Transverse colon (tissue), 3 donors: ENCODE data around the gene STARD10.

Source experiments
- POLR2A ChIP-seq: fragments of 450-650 bp; IDR thresholded peaks from one replicate; pipeline ENCODE4 v1.6.1; 2016; ENCODE audit warnings: antibody characterized with exemption, mild to moderate bottlenecking, moderate library complexity
- POLR2AphosphoS5 ChIP-seq, 3 donors: sonication (generic); formaldehyde crosslinking; IDR thresholded peaks; one replicate each; pipeline ENCODE4 v1.6.1; 2016; ENCODE audit warnings: antibody characterized with exemption in 3 of 3

DNA sequence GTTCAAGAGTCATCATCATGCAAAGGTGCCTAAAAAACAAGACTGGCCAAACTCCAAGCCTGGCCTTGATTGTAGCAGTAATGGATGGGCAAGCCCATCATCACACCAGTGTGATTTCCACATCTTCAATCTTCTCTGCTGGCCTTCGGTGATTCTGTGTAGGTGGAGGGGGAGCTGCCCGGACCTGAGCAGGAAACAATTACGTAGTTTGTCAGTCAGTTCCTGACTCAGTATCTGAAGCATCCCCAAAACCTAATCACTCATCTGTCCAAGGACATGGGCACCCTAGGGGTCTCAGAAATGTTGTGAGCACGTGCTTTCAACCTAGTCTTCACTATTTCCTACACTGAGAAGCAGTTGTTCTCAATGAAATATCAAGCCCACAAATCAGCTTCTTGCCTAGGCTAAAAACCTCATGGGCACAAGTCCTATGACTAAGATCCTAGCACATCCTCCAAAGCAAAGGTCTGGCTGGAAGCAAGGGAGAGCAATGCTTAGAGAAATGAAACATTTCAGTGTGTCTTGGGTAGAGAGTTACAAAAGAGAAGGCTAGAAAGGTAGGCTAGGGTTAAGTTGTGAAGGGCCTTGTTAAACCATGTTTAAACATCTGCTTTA lies 45.0 kb upstream of the STARD10 start:
- TF ChIP-seq POLR2AphosphoS5 (IDR thresholded peaks at IDR 0.05), result no peak
- no peak for TF ChIP-seq POLR2A
